Mesodermal cell (in vitro differentiated cells): ENCODE results near the gene MGMT.

Source experiments
- H3K27ac ChIP-seq: 2 replicates; pipeline ENCODE4 v1.7.0; 2013; ENCODE audit warnings: mild to moderate bottlenecking, low read depth, low read length, moderate library complexity; ENCODE audit not compliant: severe bottlenecking
- H3K36me3 ChIP-seq: 2 replicates; pipeline ENCODE4 v1.7.1; 2013; ENCODE audit warnings: mild to moderate bottlenecking, low read length, moderate library complexity; ENCODE audit not compliant: control insufficient read depth, insufficient read depth
- H3K4me1 ChIP-seq: one replicate; pipeline ENCODE4 v1.7.1; 2013; ENCODE audit warnings: mild to moderate bottlenecking, low read length; ENCODE audit not compliant: insufficient read depth, control insufficient read depth, poor library complexity, severe bottlenecking
- H3K4me3 ChIP-seq: 2 replicates; pipeline ENCODE4 v1.7.0; 2013; ENCODE audit warnings: low read length, control low read depth, mild to moderate bottlenecking; ENCODE audit not compliant: insufficient read depth, poor library complexity, severe bottlenecking; ENCODE audit errors: extremely low read depth
- H3K9me3 ChIP-seq: 2 replicates; pipeline ENCODE4 v1.7.1; 2013; ENCODE audit warnings: mild to moderate bottlenecking, low read length, moderate library complexity; ENCODE audit not compliant: control insufficient read depth
- WGBS, 2 experiments: methylation state at CpG; one replicate each; pipeline ENCODE4 v1.1.5; 2013; ENCODE audit warnings: missing lambda C conversion rate in 2 of 2; ENCODE audit not compliant: insufficient coverage in 2 of 2; 5-methylcytosine and 5-hydroxymethylcytosine counted together

MGMT gene

DNA sequence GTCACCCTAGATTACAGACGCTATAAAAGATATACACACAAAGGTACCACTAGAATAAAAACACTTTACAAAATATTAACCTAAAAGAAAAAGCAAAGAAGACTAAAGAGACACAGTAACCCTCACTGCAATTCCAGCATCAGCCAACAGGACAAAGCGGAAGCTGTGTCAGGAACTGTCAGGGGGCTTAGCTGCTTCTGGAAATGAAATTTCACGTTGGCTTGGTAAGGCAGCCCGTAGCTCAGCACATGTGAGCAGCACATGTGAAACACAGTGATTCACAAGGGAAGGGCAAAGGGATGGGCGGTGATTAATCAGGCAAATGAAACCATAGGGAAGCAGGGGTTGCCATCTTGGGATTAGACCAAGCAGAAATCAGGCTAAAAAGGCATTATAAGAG is 195.4 kb downstream of the MGMT start:
- H3K36me3 ChIP-seq: no peaks in the 10 kb centered on the region
- no peak overlapping the region for H3K27ac ChIP-seq
- no peak overlapping the region for H3K4me3 ChIP-seq
- WGBS, 2 experiments: 77 to 90% methylated on average over 4 to 5 of the region's 5 CpGs
- peaks cover 9% of the 10 kb centered on the region for H3K4me1 ChIP-seq
- H3K9me3 ChIP-seq: no peaks in the 10 kb centered on the region

DNA sequence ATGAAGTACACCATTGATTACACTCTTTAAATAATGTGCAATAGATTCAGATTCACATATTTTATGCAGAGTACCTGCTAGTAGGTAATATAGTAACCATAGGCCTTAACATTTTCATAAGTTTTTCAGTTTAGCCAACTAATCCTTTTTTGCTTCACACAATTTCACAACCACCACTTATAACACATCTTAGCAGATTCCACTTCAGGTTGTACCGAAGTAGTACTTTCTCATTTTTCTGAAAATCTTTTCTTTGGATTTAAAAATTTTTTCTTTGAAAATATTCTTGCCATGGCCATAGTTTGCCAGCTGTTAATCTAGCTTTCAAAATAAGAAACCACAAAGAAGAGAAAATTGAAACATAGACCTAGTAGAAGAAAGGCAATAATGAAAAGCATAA is 203.1 kb downstream of the MGMT start:
- Histone ChIP-seq H3K4me3 (no peak overlapping the region), H3K4me1 (no peaks in the 10 kb centered on the region), H3K36me3 (no peaks in the 10 kb centered on the region), H3K9me3 (no peaks in the 10 kb centered on the region), H3K27ac (no peak overlapping the region)
- WGBS, 2 experiments: no CpG with 5 or more reads among the region's 1 CpG

DNA sequence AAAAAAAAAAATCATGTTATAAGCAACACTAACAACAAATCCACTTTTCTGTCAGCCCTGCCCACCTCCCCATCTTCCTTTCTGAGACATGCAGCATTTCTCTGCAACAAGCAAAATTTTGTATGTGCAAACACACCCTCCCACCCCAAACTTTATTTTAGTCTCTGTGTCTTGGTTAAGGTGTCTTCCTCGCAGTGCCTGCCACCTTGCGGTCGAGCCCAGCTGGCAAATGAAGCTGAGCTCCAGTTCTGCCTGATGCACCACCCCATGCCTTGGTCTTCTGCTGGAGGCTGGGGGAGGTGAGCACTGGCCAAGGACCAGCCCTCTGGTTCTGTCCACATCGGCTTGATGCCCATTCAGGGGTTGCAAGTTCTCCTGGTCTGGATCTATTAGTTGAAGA is 206.3 kb downstream of the MGMT start:
- Histone ChIP-seq H3K4me1 (no peaks in the 10 kb centered on the region), H3K4me3 (no peak overlapping the region)
- 79 to 100% methylated on average over 2 to 4 of the region's 4 CpGs for WGBS, 2 experiments

DNA sequence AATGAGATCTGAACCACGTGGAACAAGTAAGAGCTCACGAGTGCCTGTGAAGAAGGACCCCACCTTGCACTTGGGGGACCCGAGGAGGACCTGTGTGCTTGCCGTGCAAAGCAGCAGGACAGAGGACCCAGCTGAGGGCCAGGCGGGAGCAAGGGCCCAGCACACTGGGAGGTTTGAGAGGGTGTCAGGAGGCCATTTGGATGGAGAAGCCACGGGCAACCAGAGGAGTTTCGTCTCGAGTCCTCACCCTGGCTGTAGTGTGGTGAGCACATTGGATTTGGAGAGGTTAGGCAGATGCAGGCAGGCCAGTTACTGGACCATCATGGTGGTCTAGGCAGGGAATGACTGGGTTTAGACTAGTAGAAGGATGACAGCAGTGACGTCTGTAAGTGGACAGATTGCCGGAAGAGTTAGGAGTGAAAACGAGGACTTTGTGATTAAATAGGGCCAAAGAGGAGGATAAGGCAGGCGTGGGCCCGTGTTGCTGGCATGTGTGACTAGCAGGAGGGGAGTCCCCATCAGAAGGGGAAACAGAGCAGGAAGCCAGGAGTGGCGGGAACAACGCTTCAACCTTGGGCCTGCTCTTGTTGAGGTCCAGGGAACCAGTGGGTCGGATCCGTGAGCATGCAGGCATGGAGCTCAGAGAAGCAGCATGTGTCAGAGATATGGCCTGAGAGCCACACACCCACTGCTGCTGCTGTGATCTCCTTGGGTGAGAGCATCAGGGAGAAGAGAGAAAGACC is 208.2 kb downstream of the MGMT start:
- H3K27ac ChIP-seq: no peak overlapping the region
- H3K4me3 ChIP-seq: no peak overlapping the region
- H3K36me3 ChIP-seq: no peaks in the 10 kb centered on the region
- 92 to 93% methylated on average over 16 to 17 of the region's 17 CpGs for WGBS, 2 experiments
- no peaks in the 10 kb centered on the region for H3K4me1 ChIP-seq
- no peaks in the 10 kb centered on the region for H3K9me3 ChIP-seq

More for the DNA sequence above, 206.3 kb downstream of the MGMT start:
- H3K9me3 ChIP-seq: no peaks in the 10 kb centered on the region
- no peak overlapping the region for H3K27ac ChIP-seq
- no peaks in the 10 kb centered on the region for H3K36me3 ChIP-seq

DNA sequence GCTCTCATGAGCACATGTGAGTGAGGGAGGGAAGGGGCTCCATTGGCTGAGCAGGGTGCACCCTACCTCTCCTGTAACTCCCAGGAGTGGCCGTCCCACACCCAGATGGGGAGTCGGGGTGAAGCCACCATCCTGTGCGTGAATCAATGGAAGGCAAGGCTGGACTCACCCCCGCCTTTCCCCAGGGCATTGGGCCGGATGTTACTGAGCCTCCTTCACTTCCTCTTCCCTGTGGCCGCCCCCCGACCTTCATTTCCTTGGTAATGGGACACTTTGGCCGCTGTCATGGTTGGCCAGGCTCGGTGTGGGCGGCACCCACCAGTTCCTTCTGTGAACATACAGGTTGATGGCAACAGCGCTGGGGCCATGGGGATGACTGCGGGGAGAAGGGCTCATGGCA is 209.0 kb downstream of the MGMT start:
- Histone ChIP-seq H3K27ac (no peak overlapping the region), H3K9me3 (no peaks in the 10 kb centered on the region), H3K4me1 (no peaks in the 10 kb centered on the region), H3K36me3 (no peaks in the 10 kb centered on the region), H3K4me3 (no peak overlapping the region)
- WGBS, 2 experiments: 96 to 97% methylated on average over 11 to 12 of the region's 12 CpGs

DNA sequence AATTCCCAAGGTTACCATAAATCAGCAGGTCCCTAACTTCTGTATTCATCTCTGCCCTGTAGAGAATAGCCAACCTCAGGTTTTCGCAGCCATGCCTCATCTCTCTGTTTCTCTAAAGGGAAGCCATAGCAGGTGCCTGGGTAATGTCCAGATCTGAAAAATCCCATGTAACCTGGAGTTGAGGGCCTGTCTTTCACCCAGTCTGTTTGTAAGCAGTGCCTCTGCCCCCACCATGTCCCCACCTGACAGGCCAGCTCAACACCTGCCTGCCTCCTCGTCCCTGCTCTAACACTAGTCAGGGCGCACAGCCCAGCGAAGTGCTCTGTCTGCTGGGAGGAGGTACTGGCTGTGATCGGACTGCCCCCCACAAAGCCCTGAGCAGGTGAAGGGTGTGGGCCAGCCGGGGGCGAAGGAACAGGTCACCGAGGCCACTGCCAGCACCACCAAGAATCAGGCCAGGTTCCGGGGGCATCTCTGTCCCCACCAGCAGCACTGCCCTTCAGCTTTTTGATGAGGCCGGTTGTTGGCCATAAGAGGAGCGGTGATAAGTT is 210.4 kb downstream of the MGMT start:
- no peak overlapping the region for H3K27ac ChIP-seq
- no peak overlapping the region for H3K4me3 ChIP-seq
- no peaks in the 10 kb centered on the region for H3K4me1 ChIP-seq
- WGBS, 2 experiments: 89 to 91% methylated on average over 6 to 9 of the region's 11 CpGs
- no peaks in the 10 kb centered on the region for H3K9me3 ChIP-seq
- no peaks in the 10 kb centered on the region for H3K36me3 ChIP-seq

DNA sequence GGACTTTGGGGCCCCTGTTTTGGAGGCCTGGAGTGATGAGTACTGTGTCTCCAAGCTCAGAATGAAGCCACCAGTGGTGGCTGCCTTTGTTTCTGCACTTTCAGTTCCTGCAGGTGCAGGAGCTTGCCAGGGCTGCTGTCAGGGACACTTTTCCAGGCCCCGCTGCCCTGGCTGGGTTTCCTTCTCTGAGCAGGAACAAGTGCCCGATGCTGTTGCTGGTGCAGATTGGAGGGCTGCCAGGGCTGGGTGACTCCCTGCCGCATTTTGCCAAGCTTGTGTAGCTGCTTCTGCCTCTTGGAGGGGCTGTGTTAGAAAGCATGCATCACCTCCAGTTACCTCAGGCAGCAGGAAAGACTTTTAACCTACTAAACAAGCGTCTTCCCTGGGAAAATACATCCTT is 211.1 kb downstream of the MGMT start:
- Histone ChIP-seq H3K27ac (no peak overlapping the region), H3K9me3 (no peaks in the 10 kb centered on the region)
- 83% methylated on average over 1 of the region's 4 CpGs; no CpG with 5 or more reads in 1 of the 2 experiments for WGBS, 2 experiments

DNA sequence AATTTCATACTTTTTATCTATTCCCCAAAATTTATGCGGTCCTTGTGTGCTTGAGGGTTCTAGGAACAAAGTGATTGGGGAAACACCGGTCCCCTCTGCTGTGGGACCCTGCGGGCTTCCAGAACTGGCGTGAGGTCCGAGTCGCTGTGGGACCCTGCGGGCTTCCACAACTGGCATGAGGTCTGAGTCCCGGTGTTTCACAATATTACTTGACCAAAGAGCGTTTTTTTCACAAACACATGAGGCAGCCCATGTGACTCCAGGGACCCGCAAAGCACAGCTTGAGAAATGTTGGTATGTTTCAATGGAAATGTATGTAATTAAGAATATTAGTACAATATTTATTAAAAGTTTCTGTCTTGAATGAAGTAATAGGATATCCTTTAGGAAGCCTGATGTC is 212.2 kb downstream of the MGMT start:
- WGBS, 2 experiments: 93 to 97% methylated on average over 5 to 6 of the region's 10 CpGs
- Histone ChIP-seq H3K4me1 (no peaks in the 10 kb centered on the region), H3K36me3 (no peaks in the 10 kb centered on the region), H3K27ac (no peak overlapping the region), H3K9me3 (no peaks in the 10 kb centered on the region), H3K4me3 (no peak overlapping the region)

More for the DNA sequence above, 211.1 kb downstream of the MGMT start:
- no peak overlapping the region for H3K4me3 ChIP-seq
- no peaks in the 10 kb centered on the region for H3K36me3 ChIP-seq
- no peaks in the 10 kb centered on the region for H3K4me1 ChIP-seq

DNA sequence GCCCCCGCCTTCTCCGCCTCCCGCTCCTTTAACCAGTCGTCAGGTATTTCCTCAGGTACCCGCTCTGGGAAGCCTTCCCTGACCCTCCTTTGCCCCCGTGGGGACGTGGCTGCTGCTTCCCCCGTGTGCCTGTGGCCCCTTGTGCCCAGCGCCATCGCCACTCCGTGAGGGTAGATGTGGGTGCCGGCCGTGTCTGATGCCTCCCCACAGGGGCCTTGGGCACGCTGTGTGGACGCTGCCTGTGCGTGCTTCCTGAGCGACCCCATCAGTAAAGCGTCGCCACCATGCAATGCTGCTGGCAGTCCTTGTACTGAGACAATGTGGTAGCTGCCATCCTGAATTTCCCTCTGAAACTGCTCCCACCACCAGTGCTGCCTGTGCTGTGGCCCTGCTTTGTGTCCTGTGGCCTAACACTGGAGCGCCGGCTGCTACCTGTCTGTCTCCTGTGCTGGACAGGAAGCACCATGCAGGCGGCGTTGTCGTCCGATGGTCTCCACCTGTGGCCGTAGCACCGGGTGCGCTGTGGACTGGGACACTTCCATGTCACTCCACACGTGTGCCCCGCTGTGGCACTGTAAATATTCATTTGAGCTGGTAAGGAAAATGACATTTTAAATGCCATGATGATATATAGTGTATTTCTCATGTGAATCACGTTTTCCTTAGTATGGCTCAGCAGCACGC is 213.8 kb downstream of the MGMT start:
- Histone ChIP-seq H3K4me3 (no peak overlapping the region), H3K9me3 (no peaks in the 10 kb centered on the region), H3K27ac (no peak overlapping the region), H3K4me1 (no peaks in the 10 kb centered on the region), H3K36me3 (no peaks in the 10 kb centered on the region)
- WGBS, 2 experiments: 92 to 94% methylated on average over 28 to 32 of the region's 32 CpGs

DNA sequence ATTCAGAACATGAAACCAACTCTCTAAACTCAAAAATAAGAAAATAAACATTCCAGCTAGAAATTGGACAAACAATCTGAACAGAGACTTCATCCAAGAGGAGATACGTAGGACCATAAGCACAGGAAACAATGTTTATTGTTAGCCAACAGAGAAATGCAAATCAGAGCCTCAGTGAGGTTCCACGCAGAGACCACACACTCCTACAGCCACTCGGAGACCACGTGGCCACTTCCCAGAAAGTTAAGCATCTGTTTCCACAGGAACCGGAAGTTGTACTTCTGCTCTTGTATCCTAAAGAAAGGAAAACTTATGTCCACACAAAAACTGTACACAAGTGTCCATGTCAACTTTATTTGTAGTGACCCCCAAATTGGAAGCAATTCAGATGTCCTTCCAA is 214.8 kb downstream of the MGMT start:
- Histone ChIP-seq H3K27ac (no peak overlapping the region), H3K4me3 (no peak overlapping the region), H3K4me1 (no peaks in the 10 kb centered on the region), H3K36me3 (no peaks in the 10 kb centered on the region), H3K9me3 (no peaks in the 10 kb centered on the region)
- 96 to 100% methylated on average over 3 to 4 of the region's 5 CpGs for WGBS, 2 experiments

DNA sequence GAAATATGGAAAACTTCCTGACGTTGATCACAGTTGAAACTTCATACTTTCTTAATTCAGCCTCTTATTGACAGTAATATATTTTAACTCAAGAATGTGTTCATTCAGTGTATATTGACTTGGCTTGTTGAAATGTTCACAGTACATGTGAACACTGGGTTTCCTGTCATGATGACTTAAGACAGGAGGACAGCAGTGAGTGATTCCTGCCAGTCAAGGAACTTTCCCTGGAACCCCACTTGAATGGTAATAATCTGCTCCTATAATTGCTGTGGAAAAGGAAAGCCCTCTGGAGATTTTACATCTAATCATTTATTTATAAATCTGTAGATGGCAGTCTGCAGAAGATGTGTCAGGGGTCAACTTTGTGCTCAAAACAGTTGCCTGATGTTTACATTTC is 216.5 kb downstream of the MGMT start:
- Histone ChIP-seq H3K9me3 (no peaks in the 10 kb centered on the region), H3K27ac (no peak overlapping the region), H3K4me3 (no peak overlapping the region), H3K36me3 (no peaks in the 10 kb centered on the region), H3K4me1 (no peaks in the 10 kb centered on the region)
- WGBS, 2 experiments: no CpG with 5 or more reads among the region's 1 CpG
